Smooth muscle cell of the coronary artery (primary cell): ENCODE results near the gene CFHR2. TPM values are rescaled to one million over a fixed set of nuclear protein-coding genes. Genes with fewer than 3 reads are reported as not detected.

Experiments used
- total RNA-seq: library from RNA; depleted of rRNA; stranded (reverse); fragments of >200 nt; gene quantifications from 2 replicates; pipeline ENCODE4 v1.2.3, GENCODE V29; 2014; ENCODE audit warnings: low replicate concordance

Gene CFHR2
- total RNA-seq = not detected in 2 replicates

DNA sequence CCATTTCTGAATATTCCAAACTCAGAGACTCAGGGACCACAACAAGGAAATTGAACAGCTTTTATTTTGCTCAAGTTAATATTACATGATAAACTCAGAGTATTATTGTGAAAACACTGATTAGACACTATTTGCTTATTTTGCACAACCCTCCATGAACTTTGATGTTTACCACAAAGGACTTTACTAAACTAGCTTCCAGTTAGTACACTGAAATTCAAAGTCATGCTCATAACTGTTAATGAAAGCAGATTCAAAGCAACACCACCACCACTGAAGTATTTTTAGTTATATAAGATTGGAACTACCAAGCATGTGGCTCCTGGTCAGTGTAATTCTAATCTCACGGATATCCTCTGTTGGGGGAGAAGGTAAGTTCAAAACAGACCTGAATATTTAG lies at the start of gene CFHR2:
Gene CFHR2 (plus strand): TSS at position 171 of the 400 bp plus-strand sequence. CDS start 143 bp downstream, at position 314.

DNA sequence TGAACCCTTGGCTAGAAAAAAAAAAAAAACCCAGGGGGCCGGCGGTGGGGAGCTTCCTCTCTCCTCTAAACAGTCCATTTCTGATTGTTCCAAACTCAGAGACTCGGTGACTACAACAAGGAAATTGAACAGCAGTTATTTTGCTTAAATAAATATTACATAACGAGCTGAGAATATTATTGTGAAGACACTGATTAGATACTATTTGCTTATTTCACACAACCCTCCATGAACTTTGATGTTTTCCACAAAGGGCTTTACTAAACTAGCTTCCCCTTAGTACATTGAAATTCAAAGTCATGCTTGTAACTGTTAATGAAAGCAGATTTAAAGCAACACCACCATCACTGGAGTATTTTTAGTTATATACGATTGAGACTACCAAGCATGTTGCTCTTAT lies 33.7 kb downstream of the CFHR2 start, which contains the start of gene CFHR5:
Gene CFHR5 (plus strand): TSS at position 279 of the 400 bp plus-strand sequence. CDS start 109 bp downstream, at position 388.

Other genes with a start within 250 kb of the CFHR2 start
- gene CFHR3, start 168.9 kb upstream of the CFHR2 start, total RNA-seq = not detected in 2 replicates
- 0.15 TPM in 1 of 2 replicates, not detected in the other for gene CFHR1, start 124.0 kb upstream of the CFHR2 start, total RNA-seq
- gene CFHR4, start 55.7 kb upstream of the CFHR2 start, total RNA-seq = not detected in 2 replicates
- not detected in 2 replicates for gene CFHR5, start 33.8 kb downstream of the CFHR2 start, total RNA-seq
- gene F13B, start 123.5 kb downstream of the CFHR2 start, total RNA-seq = not detected in 2 replicates
- gene ASPM, start 202.9 kb downstream of the CFHR2 start, total RNA-seq = 0.47 and 6.1 TPM in 2 replicates